Hepatocyte (in vitro differentiated cells): ENCODE data around the gene ZNF804B.

ENCODE experiments used
- CTCF ChIP-seq: fragments of 200-600 bp; sonication (generic); IDR thresholded peaks from 2 replicates; pipeline ENCODE4 v1.5.1; 2016; ENCODE audit warnings: antibody characterized with exemption, mild to moderate bottlenecking; ENCODE audit not compliant: poor library complexity
- EZH2 ChIP-seq: fragments of 200-600 bp; sonication (generic); IDR thresholded peaks from 2 replicates; pipeline ENCODE4 v1.6.1; 2016; ENCODE audit warnings: antibody characterized with exemption, mild to moderate bottlenecking, borderline replicate concordance

GRCh38 chr7:89377219-89377618 lies 617.7 kb downstream of the ZNF804B start:
- no peak for TF ChIP-seq CTCF
- no peak for TF ChIP-seq EZH2
